HepG2 (cell line): ENCODE results near the gene CHCHD6. TPM values are rescaled to one million over a fixed set of nuclear protein-coding genes. Genes with fewer than 3 reads are reported as not detected.

ENCODE experiments used
- ATAC-seq: fragments of 200-7000 bp; cut with Tn5 transposase; 3 replicates; pipeline ENCODE4 v1.9.1; 2020; ENCODE audit warnings: mild to moderate bottlenecking, moderate library complexity
- BruUV-seq: library from RNA; stranded (reverse); fragments of 400-500 nt; replicated peaks from 2 replicates; lab custom pipeline; 2021; lab: Mats Ljungman, UMichigan
- CTCF ChIA-PET: fragments of 300-600 bp; formaldehyde crosslinking; extraction: SDS; loops from one replicate; lab custom pipeline; 2021; ENCODE audit warnings: low total read pairs, inconsistent platforms, low intra/inter-chr PET ratio; lab: Yijun Ruan, JAX
- POLR2A ChIA-PET: fragments of 350-600 bp; sonication (Branson Sonifier 250); formaldehyde crosslinking; loops from one replicate; lab custom pipeline; 2020; ENCODE audit warnings: antibody characterized with exemption, inconsistent platforms; lab: Yijun Ruan, JAX
- DNase-seq: peaks from one replicate; pipeline ENCODE4 v3.0.0-alpha.2; 2015; ENCODE audit warnings: low spot score
- FAIRE-seq: peaks from 3 replicates; lab custom pipeline; 2011; peaks lifted over from hg19 to GRCh38; lab: Jason Lieb, UNC
- H2AFZ ChIP-seq: one replicate; pipeline ENCODE4 v1.6.1; 2011; ENCODE audit warnings: low read length, inconsistent platforms
- H3K27ac ChIP-seq: fragments of 300-600 bp; 3 replicates; pipeline ENCODE4 v1.8.0; 2011; ENCODE audit warnings: mixed run types, mild to moderate bottlenecking, mixed read lengths, low read length, inconsistent platforms; ENCODE audit not compliant: insufficient read depth; ENCODE audit errors: extremely low read length
- H3K27me3 ChIP-seq, 2 experiments: fragments of 200-600 bp in 1 of 2; 2 replicates in 1 of 2; 3 replicates in 1 of 2; pipeline versions ENCODE4 v1.6.0 to v1.8.0; 2011; ENCODE audit warnings: low read length in 2 of 2, mild to moderate bottlenecking in 2 of 2, moderate library complexity in 2 of 2, inconsistent platforms in 1 of 2; ENCODE audit not compliant: insufficient read depth in 2 of 2, control insufficient read depth in 1 of 2
- H3K36me3 ChIP-seq, 2 experiments: fragments of 200-600 bp in 1 of 2; replicated peaks in 1 of 2; 2 replicates in 1 of 2; 3 replicates in 1 of 2; pipeline versions ENCODE4 v1.5.1 to v1.8.0; 2011; ENCODE audit warnings: low read length in 2 of 2, inconsistent platforms in 1 of 2; ENCODE audit not compliant: insufficient read depth in 2 of 2, control insufficient read depth in 1 of 2
- H3K4me1 ChIP-seq: 2 replicates; pipeline ENCODE4 v1.5.1; 2012; ENCODE audit warnings: low read length, inconsistent platforms; ENCODE audit not compliant: insufficient read depth
- H3K4me2 ChIP-seq: 2 replicates; pipeline ENCODE4 v1.6.0; 2011; ENCODE audit warnings: low read depth, low read length, inconsistent platforms
- H3K4me3 ChIP-seq, 3 experiments: fragments of 200-600 bp in 1 of 3; sonication (generic), shearing (Covaris generic) in 1 of 3; replicated peaks in 1 of 3; 2 replicates each; pipeline ENCODE4 v1.5.1; 2011 to 2016; ENCODE audit warnings: low read length in 3 of 3, inconsistent platforms in 2 of 3, low read depth in 2 of 3, mild to moderate bottlenecking in 2 of 3, control low read depth in 1 of 3, mixed read lengths in 1 of 3; ENCODE audit not compliant: insufficient read depth in 1 of 3
- H3K79me2 ChIP-seq: one replicate; pipeline ENCODE4 v1.6.1; 2011; ENCODE audit warnings: low read length, inconsistent platforms; ENCODE audit not compliant: insufficient read depth
- H3K9ac ChIP-seq: 2 replicates; pipeline ENCODE4 v1.6.0; 2011; ENCODE audit warnings: mild to moderate bottlenecking, low read depth, low read length, inconsistent platforms; ENCODE audit not compliant: insufficient read depth
- H3K9me3 ChIP-seq: 2 replicates; pipeline ENCODE4 v1.5.1; 2012; ENCODE audit warnings: mild to moderate bottlenecking, low read length
- H4K20me1 ChIP-seq: 2 replicates; pipeline ENCODE4 v1.6.0; 2011; ENCODE audit warnings: inconsistent platforms, mild to moderate bottlenecking, low read length, moderate library complexity; ENCODE audit not compliant: insufficient read depth
- GATAD2A ChIP-seq: IDR thresholded peaks from 2 replicates; pipeline ENCODE4 v1.6.1; 2016
- HOXA9 ChIP-seq: sonication (generic); formaldehyde crosslinking; IDR thresholded peaks from 2 replicates; pipeline ENCODE4 v1.8.1; 2022; ENCODE audit warnings: missing genetic modification reagents, mild to moderate bottlenecking, moderate library complexity, borderline replicate concordance
- IKZF4 ChIP-seq: sonication (generic); formaldehyde crosslinking; IDR thresholded peaks from 2 replicates; pipeline ENCODE4 v1.5.1; 2020; ENCODE audit warnings: borderline replicate concordance, mild to moderate bottlenecking, low read depth, missing genetic modification reagents; ENCODE audit errors: not compliant biosample characterization
- NAIF1 ChIP-seq: sonication (generic); formaldehyde crosslinking; IDR thresholded peaks from 2 replicates; pipeline ENCODE4 v1.5.0; 2020; ENCODE audit warnings: mild to moderate bottlenecking, missing genetic modification reagents, borderline replicate concordance
- TAF15 ChIP-seq: fragments of 200-400 bp; formaldehyde crosslinking; IDR thresholded peaks from one replicate; pipeline ENCODE4 v1.6.1; 2018; ENCODE audit warnings: mild to moderate bottlenecking, low read depth, low read length; ENCODE audit not compliant: poor library complexity, severe bottlenecking
- YEATS4 ChIP-seq: sonication (generic); formaldehyde crosslinking; IDR thresholded peaks from 2 replicates; pipeline ENCODE4 v1.4.0; 2020; ENCODE audit warnings: missing genetic modification reagents, borderline replicate concordance
- ZFY ChIP-seq: sonication (generic); formaldehyde crosslinking; IDR thresholded peaks from 2 replicates; pipeline ENCODE4 v1.4.0; 2020; ENCODE audit warnings: missing genetic modification reagents
- ZNF17 ChIP-seq: sonication (generic); formaldehyde crosslinking; IDR thresholded peaks from 2 replicates; pipeline ENCODE4 v1.5.0; 2020; ENCODE audit warnings: mild to moderate bottlenecking, missing genetic modification reagents
- ZNF552 ChIP-seq: sonication (generic); formaldehyde crosslinking; IDR thresholded peaks from 2 replicates; pipeline ENCODE4 v1.9.0; 2022; ENCODE audit warnings: missing genetic modification reagents, mild to moderate bottlenecking, borderline replicate concordance
- ZNF557 ChIP-seq: sonication (generic); formaldehyde crosslinking; IDR thresholded peaks from 2 replicates; pipeline ENCODE4 v1.4.0; 2020; ENCODE audit warnings: missing genetic modification reagents
- WGBS: methylation state at CpG from one replicate; pipeline ENCODE4 v1.1.6; 2017; ENCODE audit warnings: low lambda C conversion rate; 5-methylcytosine and 5-hydroxymethylcytosine counted together
- in situ Hi-C: cut with HindIII; loops from 2 replicates; pipeline ENCODE4 v1.10.0; 2017; ENCODE audit warnings: low pct_unique_long_range_greater_than_20kb; ENCODE audit not compliant: extremely low pct_ligation_motif_present
- intact Hi-C: fragments of 100-400 bp; cut with micrococcal nuclease; formaldehyde crosslinking; loops from one replicate; pipeline ENCODE4 v1.10.0; 2022; ENCODE audit not compliant: unreplicated experiment
- polyA plus RNA-seq, 8 experiments: library from polyadenylated mRNA; depleted of rRNA in 3 of 8; stranded (reverse) in 7 of 8; unstranded in 1 of 8; fragments of >200 nt; fragmentation: Illumina TruSeq in 4 of 8; extraction: Trizol in 4 of 8; gene quantifications; 2 replicates each; pipeline versions ENCODE4 v1.2.1 to v1.2.3, GENCODE V29; 2011 to 2016; ENCODE audit warnings: low read depth in 4 of 8, missing spikeins in 1 of 8, mixed read lengths in 1 of 8; ENCODE audit not compliant: insufficient read depth in 1 of 8
- total RNA-seq, 5 experiments: library from RNA; depleted of rRNA; stranded (reverse); fragments of >200 nt; fragmentation: Illumina TruSeq; extraction: Trizol; gene quantifications; 2 replicates each; pipeline ENCODE4 v1.2.3, GENCODE V29; 2016; ENCODE audit warnings: low read depth in 1 of 5
- TF ChIP-seq, protein P1 (sequence below): sonication (generic); formaldehyde crosslinking; IDR thresholded peaks from 2 replicates; pipeline ENCODE4 v1.5.0; 2020; ENCODE audit warnings: missing genetic modification reagents
- TF ChIP-seq, protein P2 (sequence below): sonication (generic); formaldehyde crosslinking; conservative IDR thresholded peaks from 2 replicates; pipeline ENCODE4 v1.4.0; 2020; ENCODE audit warnings: mild to moderate bottlenecking, missing genetic modification reagents, moderate library complexity

CHCHD6 gene
- total and polyA plus RNA-seq, 2 of the 13 experiments (the other 11 are each of a cell fraction or from before 2014, with no cell fraction given): 20.3 to 20.8 TPM

DNA sequence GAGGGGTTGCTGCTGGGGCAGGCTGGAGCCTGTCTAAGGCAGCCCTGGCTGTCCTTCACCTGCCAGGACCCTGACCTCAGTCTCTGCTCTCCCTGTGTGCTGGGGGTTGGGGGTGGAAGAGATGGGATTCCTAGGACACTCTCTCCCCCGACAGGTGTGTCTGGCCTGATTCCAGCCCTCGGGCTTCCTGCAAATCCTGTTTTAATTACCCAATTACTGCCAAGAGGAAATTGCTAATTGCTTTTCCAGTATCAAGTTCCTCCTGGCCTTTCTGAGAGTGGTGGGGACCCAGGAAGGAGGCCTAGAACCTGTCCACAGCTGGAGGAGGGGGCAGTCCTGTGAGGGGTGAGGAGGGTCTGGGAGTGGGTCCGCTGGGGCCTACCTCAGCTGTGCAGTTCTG is 294.7 kb downstream of the CHCHD6 start:
- WGBS: 100% methylated on average over 2 of the region's 3 CpGs

More for the DNA sequence above, 294.7 kb downstream of the CHCHD6 start:
- Histone ChIP-seq H3K4me1 (no peaks in the 10 kb centered on the region), H3K9ac (no peak overlapping the region), H3K9me3 (no peaks in the 10 kb centered on the region), H3K4me3 (no peak overlapping the region), H3K4me2 (no peak overlapping the region), H3K79me2 (no peaks in the 10 kb centered on the region), H3K27ac (no peak overlapping the region), H3K36me3 (peaks cover 0 to 4% of the 10 kb centered on the region in 2 experiments; a peak in 2 of 5 replicates), H2AFZ (no peak overlapping the region), H3K27me3 (no peaks in the 10 kb centered on the region; a peak in 1 of 5 replicates), H4K20me1 (peaks cover 2% of the 10 kb centered on the region; the same call in 1 of the 2 replicates)
- intact Hi-C loops: no loop called here
- FAIRE-seq (no peak), ATAC-seq (no peak), DNase-seq (no peak)
- POLR2A ChIA-PET: no interaction called here
- in situ Hi-C loops: no loop called here
- CTCF ChIA-PET: no interaction called here
- BruUV-seq: no TSS peak
- TF ChIP-seq ZFY (CRISPR knock-in tag): no peak
- no peak for TF ChIP-seq ZNF552 (CRISPR knock-in tag)
- TF ChIP-seq ZNF557 (CRISPR knock-in tag): no peak
- no peak for TF ChIP-seq TAF15
- no peak for TF ChIP-seq IKZF4 (CRISPR knock-in tag)
- TF ChIP-seq, protein P1, sequence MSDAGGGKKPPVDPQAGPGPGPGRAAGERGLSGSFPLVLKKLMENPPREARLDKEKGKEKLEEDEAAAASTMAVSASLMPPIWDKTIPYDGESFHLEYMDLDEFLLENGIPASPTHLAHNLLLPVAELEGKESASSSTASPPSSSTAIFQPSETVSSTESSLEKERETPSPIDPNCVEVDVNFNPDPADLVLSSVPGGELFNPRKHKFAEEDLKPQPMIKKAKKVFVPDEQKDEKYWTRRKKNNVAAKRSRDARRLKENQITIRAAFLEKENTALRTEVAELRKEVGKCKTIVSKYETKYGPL (CRISPR knock-in tag): no peak
- TF ChIP-seq ZNF17 (CRISPR knock-in tag): no peak
- TF ChIP-seq, protein P2, sequence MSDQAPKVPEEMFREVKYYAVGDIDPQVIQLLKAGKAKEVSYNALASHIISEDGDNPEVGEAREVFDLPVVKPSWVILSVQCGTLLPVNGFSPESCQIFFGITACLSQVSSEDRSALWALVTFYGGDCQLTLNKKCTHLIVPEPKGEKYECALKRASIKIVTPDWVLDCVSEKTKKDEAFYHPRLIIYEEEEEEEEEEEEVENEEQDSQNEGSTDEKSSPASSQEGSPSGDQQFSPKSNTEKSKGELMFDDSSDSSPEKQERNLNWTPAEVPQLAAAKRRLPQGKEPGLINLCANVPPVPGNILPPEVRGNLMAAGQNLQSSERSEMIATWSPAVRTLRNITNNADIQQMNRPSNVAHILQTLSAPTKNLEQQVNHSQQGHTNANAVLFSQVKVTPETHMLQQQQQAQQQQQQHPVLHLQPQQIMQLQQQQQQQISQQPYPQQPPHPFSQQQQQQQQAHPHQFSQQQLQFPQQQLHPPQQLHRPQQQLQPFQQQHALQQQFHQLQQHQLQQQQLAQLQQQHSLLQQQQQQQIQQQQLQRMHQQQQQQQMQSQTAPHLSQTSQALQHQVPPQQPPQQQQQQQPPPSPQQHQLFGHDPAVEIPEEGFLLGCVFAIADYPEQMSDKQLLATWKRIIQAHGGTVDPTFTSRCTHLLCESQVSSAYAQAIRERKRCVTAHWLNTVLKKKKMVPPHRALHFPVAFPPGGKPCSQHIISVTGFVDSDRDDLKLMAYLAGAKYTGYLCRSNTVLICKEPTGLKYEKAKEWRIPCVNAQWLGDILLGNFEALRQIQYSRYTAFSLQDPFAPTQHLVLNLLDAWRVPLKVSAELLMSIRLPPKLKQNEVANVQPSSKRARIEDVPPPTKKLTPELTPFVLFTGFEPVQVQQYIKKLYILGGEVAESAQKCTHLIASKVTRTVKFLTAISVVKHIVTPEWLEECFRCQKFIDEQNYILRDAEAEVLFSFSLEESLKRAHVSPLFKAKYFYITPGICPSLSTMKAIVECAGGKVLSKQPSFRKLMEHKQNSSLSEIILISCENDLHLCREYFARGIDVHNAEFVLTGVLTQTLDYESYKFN (CRISPR knock-in tag): no peak
- TF ChIP-seq GATAD2A (CRISPR knock-in tag): no peak
- TF ChIP-seq NAIF1: no peak
- no peak for TF ChIP-seq HOXA9 (CRISPR knock-in tag)
- no peak for TF ChIP-seq YEATS4 (CRISPR knock-in tag)
